Measurements from ENCODE around the gene CNTNAP4.

The CNTNAP4 gene

GRCh38 chr16:76280421-76281215 is 3.4 kb downstream of the CNTNAP4 start:
- FAIRE-seq (no peak), DNase-seq (ENCODE audit: insufficient read length, low spot score) (no peak)
- TF ChIP-seq CTCF (IDR thresholded peaks at IDR 0.05; ENCODE audit: insufficient read depth, missing control alignments), result no peak

- FAIRE-seq, result no peak
- TF ChIP-seq CTCF (IDR thresholded peaks at IDR 0.05; ENCODE audit: insufficient read depth, missing control alignments), result no peak
- DNase-seq (ENCODE audit: insufficient read length, low spot score), result no peak
Observed at GRCh38 chr16:76287466-76287865, 10.3 kb downstream of the CNTNAP4 start.

GRCh38 chr16:76292218-76292617 is 15.0 kb downstream of the CNTNAP4 start:
- DNase-seq (ENCODE audit: insufficient read length, low spot score), result no peak
- FAIRE-seq, result no peak
- TF ChIP-seq CTCF (IDR thresholded peaks at IDR 0.05; ENCODE audit: insufficient read depth, missing control alignments), result no peak

- no peak for FAIRE-seq
- TF ChIP-seq CTCF (IDR thresholded peaks at IDR 0.05; ENCODE audit: insufficient read depth, missing control alignments), result no peak
Observed at GRCh38 chr16:76293980-76294379, 16.8 kb downstream of the CNTNAP4 start.

GRCh38 chr16:76294396-76295214 is 17.4 kb downstream of the CNTNAP4 start:
- no peak for TF ChIP-seq CTCF (IDR thresholded peaks at IDR 0.05; ENCODE audit: insufficient read depth, missing control alignments)
- no peak for DNase-seq (ENCODE audit: insufficient read length, low spot score)
- FAIRE-seq, result no peak

More at GRCh38 chr16:76293980-76294379, 16.8 kb downstream of the CNTNAP4 start:
- DNase-seq (ENCODE audit: insufficient read length, low spot score), result no peak

GRCh38 chr16:76297941-76298340 is 20.7 kb downstream of the CNTNAP4 start:
- DNase-seq (ENCODE audit: insufficient read length, low spot score) (no peak), FAIRE-seq (no peak)
- no peak for TF ChIP-seq CTCF (IDR thresholded peaks at IDR 0.05; ENCODE audit: insufficient read depth, missing control alignments)

Measured in D721Med (cell line).